Measurements from ENCODE around the gene CCDC69. TPM values are rescaled to one million over a fixed set of nuclear protein-coding genes. Genes with fewer than 3 reads are reported as not detected.

Gene CCDC69
- total RNA-seq, 6 experiments from 2014 or later = 11.8 to 30.9 (median 22.9) TPM

DNA sequence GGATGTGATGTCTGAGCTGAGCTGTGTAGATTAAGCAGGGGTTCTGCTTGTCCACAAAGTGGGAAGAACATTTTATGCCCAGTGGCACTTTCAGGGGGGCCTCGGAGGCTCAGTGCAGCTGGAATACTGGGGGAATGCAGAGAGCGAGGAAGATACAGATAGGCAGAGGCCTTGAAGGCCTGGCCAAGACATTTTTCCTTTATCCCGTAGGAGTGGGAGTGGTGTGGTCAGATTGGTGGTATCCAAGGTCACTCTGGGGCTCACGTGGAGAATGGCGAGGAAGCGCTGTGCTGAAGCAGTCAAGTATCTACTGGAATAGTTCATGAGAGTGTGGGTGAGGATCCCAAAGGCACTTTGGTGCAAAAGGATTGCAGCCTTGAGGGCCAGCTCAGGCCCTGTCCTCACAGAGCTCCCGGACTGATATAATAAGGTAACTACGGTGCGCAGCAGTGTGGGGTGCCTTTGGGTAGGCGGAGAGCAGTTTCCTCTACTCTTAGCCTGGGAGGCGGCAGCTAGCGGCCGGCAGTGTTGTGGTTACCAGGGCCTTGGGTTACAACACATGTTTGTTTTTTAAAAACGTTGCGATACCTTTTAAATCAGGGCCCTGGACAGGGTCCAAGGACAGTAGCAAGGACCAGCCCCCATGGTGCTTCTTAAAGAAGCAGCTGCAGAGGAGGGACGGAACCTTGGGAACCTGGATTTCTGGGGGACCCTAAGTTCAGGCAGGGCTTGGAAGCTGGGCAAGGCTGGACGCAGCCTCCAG lies 10.8 kb upstream of the CCDC69 start:
- H3K36me3 ChIP-seq = no peaks in the 10 kb centered on the region
- no peaks in the 10 kb centered on the region for H3K27me3 ChIP-seq
- no peak overlapping the region for H3K4me3 ChIP-seq
- H3K9me3 ChIP-seq = no peaks in the 10 kb centered on the region
- TF ChIP-seq CTCF (IDR thresholded peaks at IDR 0.05) (no peak), POLR2A (IDR thresholded peaks at IDR 0.05) (no peak)
- intact Hi-C loops (cut with DNase I) = loop anchor here in 1 of 2 donors (5.0 to 10.0 kb wide), 2 partner anchors 70 to 112 kb away; no protein-coding TSS in a partner anchor
- WGBS (ENCODE audit: insufficient coverage, low coverage, low lambda C conversion rate, missing lambda C conversion rate) = 26% methylated on average over 11 of the region's 17 CpGs
- DNase-seq = peak; percentile 83 to 90 (median 90)
- peaks cover 0 to 15% (median 6%) of the 10 kb centered on the region in 4 donors for H3K4me1 ChIP-seq
- ATAC-seq = peak; percentile 95 to 98 (median 97)
- peak overlapping the region in 2 of 3 donors; percentile 30 to 49 for H3K27ac ChIP-seq

- Histone ChIP-seq H3K36me3 (no peaks in the 10 kb centered on the region), H3K27ac (no peak overlapping the region), H3K4me1 (peaks cover 0 to 15% (median 6%) of the 10 kb centered on the region in 4 donors), H3K9me3 (no peaks in the 10 kb centered on the region), H3K27me3 (no peaks in the 10 kb centered on the region), H3K4me3 (no peak overlapping the region)
- DNase-seq (no peak), ATAC-seq (no peak)
- 79% methylated on average over 7 of the region's 8 CpGs for WGBS (ENCODE audit: insufficient coverage, low coverage, low lambda C conversion rate, missing lambda C conversion rate)
- intact Hi-C loops (cut with DNase I) = loop anchor here in 1 of 2 donors (10.0 kb wide), 1 partner anchor 69 kb away; no protein-coding TSS in a partner anchor
- no peak for TF ChIP-seq CTCF (IDR thresholded peaks at IDR 0.05)
- TF ChIP-seq POLR2A (IDR thresholded peaks at IDR 0.05) = no peak
Observed at GRCh38 chr5:151233616-151234085, 9.8 kb upstream of the CCDC69 start.

DNA sequence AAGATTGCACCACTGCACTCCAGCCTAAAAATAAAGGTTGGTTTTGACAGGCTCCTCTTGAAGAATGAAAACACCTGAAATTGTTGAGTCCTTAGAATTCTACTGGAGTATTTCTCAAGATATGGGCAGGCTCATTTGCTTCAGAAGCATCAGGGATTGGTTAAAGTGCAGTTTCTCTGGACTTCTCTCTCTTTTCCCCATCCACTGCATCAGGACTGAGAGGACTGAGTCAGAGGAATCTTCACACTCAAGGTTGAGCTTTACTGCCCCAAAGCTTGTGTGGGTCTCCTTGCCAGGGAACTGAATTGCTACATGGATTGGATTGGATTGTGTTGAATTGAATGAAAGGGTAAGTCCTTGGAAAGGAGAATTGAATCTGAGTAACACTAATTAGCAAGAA lies 7.5 kb upstream of the CCDC69 start:
- no peak overlapping the region for H3K4me3 ChIP-seq
- no peaks in the 10 kb centered on the region for H3K36me3 ChIP-seq
- TF ChIP-seq POLR2A (IDR thresholded peaks at IDR 0.05) (no peak), CTCF (IDR thresholded peaks at IDR 0.05) (no peak)
- intact Hi-C loops (cut with DNase I) = loop anchor here in 1 of 2 donors (10.0 kb wide), 1 partner anchor 67 kb away; no protein-coding TSS in a partner anchor
- ATAC-seq (no peak), DNase-seq (no peak)
- no peaks in the 10 kb centered on the region for H3K9me3 ChIP-seq
- H3K27ac ChIP-seq = no peak overlapping the region
- H3K4me1 ChIP-seq = peaks cover 0 to 15% (median 6%) of the 10 kb centered on the region in 4 donors
- H3K27me3 ChIP-seq = no peaks in the 10 kb centered on the region

DNA sequence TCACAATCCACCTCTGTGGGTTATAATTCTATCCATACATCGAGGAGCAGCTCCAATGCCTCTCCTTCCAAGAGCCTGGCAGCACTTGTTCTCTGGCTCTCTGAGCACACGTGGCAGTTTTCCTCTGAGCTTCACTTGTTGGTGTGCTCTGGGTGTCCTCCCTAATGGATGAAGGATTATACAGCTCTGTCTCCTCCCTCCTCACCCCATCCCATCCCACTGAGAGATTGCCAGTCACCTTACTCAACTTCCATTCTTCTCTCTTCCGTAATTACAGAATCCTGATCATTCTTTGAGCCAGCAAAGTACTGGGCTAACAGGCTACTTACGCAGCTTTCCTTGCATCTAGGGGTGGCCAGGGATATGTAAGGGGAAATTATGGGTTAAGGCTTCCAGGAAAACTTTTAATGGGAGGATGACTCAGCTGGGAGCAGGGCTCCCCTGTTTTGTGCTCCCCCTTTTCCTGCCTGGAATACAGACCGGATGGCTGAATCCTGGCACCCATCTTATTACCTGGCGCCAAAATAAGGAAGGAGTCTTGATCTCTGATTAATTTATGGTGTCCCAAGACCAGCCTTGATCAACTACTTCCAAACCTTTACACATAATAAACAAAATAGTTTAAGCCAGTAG lies 6.3 kb upstream of the CCDC69 start:
- no peak overlapping the region for H3K4me3 ChIP-seq
- no peaks in the 10 kb centered on the region for H3K27me3 ChIP-seq
- H3K36me3 ChIP-seq = no peaks in the 10 kb centered on the region
- no peak for ATAC-seq
- no peak overlapping the region for H3K27ac ChIP-seq
- TF ChIP-seq CTCF (IDR thresholded peaks at IDR 0.05) (no peak), POLR2A (IDR thresholded peaks at IDR 0.05) (no peak)
- peaks cover 0 to 12% (median 6%) of the 10 kb centered on the region in 4 donors for H3K4me1 ChIP-seq
- 64% methylated on average over 6 of the region's 6 CpGs for WGBS (ENCODE audit: insufficient coverage, low coverage, low lambda C conversion rate, missing lambda C conversion rate)
- DNase-seq = no peak
- intact Hi-C loops (cut with DNase I) = loop anchor here in 1 of 2 donors (10.0 kb wide), 1 partner anchor 65 kb away; no protein-coding TSS in a partner anchor
- no peaks in the 10 kb centered on the region for H3K9me3 ChIP-seq
